WTC11 (cell line): Measurements from ENCODE around the gene HSP90AB1. TPM values are rescaled to one million over a fixed set of nuclear protein-coding genes. Genes with fewer than 3 reads are reported as not detected.

Experiments
- ATAC-seq: fragments of 200-7000 bp; cut with Tn5 transposase; 2 replicates; pipeline ENCODE4 v1.10.0; 2021; ENCODE audit warnings: mild to moderate bottlenecking, moderate library complexity
- CTCF ChIA-PET: fragments of 300-600 bp; sonication (Branson Sonifier 250); formaldehyde crosslinking; loops from one replicate; lab custom pipeline; 2021; ENCODE audit warnings: antibody characterized with exemption; lab: Charles Lee
- POLR2A ChIA-PET: fragments of 350-600 bp; sonication (Branson Sonifier 250); formaldehyde crosslinking; loops from one replicate; lab custom pipeline; 2021; ENCODE audit warnings: antibody characterized with exemption; lab: Charles Lee
- DNase-seq: peaks from one replicate; pipeline ENCODE4 v3.0.0; 2021; ENCODE audit warnings: low spot score
- H3K27ac Mint-ChIP-seq: 2 replicates; pipeline ENCODE4 v1.8.0; 2021; ENCODE audit warnings: mixed read lengths
- H3K27me3 Mint-ChIP-seq: 2 replicates; pipeline ENCODE4 v1.8.0; 2021; ENCODE audit warnings: low read depth, mild to moderate bottlenecking, moderate library complexity, mixed read lengths
- H3K36me3 Mint-ChIP-seq: 2 replicates; pipeline ENCODE4 v1.8.0; 2021; ENCODE audit warnings: mixed read lengths
- H3K4me1 Mint-ChIP-seq: 2 replicates; pipeline ENCODE4 v1.8.0; 2022; ENCODE audit warnings: mixed read lengths
- H3K4me3 Mint-ChIP-seq: 2 replicates; pipeline ENCODE4 v1.8.0; 2021; ENCODE audit warnings: mild to moderate bottlenecking, moderate library complexity, mixed read lengths
- H3K9me3 Mint-ChIP-seq: 2 replicates; pipeline ENCODE4 v1.8.0; 2021; ENCODE audit warnings: mixed read lengths
- AR ChIP-seq: fragments of 250-450 bp; sonication (Bioruptor Pico); IDR thresholded peaks from 2 replicates; pipeline ENCODE4 v1.9.0; 2021; ENCODE audit warnings: mild to moderate bottlenecking
- CDX4 ChIP-seq: fragments of 250-450 bp; sonication (Bioruptor Pico); IDR thresholded peaks from 2 replicates; pipeline ENCODE4 v1.9.0; 2021; ENCODE audit warnings: moderate library complexity, mild to moderate bottlenecking, inconsistent platforms, borderline replicate concordance
- EMX1 ChIP-seq: fragments of 250-450 bp; sonication (Bioruptor Pico); IDR thresholded peaks from 2 replicates; pipeline ENCODE4 v1.8.0; 2021; ENCODE audit warnings: mild to moderate bottlenecking
- FOXJ3 ChIP-seq: sonication (generic); formaldehyde crosslinking; IDR thresholded peaks from 2 replicates; pipeline ENCODE4 v1.9.0; 2021; ENCODE audit warnings: missing genetic modification reagents, mild to moderate bottlenecking, borderline replicate concordance
- GABPB1 ChIP-seq: sonication (generic); formaldehyde crosslinking; IDR thresholded peaks from 2 replicates; pipeline ENCODE4 v1.8.1; 2023; ENCODE audit warnings: mild to moderate bottlenecking, missing genetic modification reagents
- JAZF1 ChIP-seq: fragments of 250-450 bp; sonication (Bioruptor Pico); IDR thresholded peaks from 2 replicates; pipeline ENCODE4 v1.9.0; 2021; ENCODE audit warnings: moderate library complexity, mild to moderate bottlenecking, inconsistent platforms
- MYBL2 ChIP-seq: sonication (generic); formaldehyde crosslinking; IDR thresholded peaks from 2 replicates; pipeline ENCODE4 v1.8.1; 2023; ENCODE audit warnings: mild to moderate bottlenecking, moderate library complexity, missing genetic modification reagents
- NFYB ChIP-seq: sonication (generic); formaldehyde crosslinking; conservative IDR thresholded peaks from 2 replicates; pipeline ENCODE4 v1.8.0; 2022; ENCODE audit warnings: low read depth, missing genetic modification reagents
- PRRX2 ChIP-seq: fragments of 250-450 bp; sonication (Bioruptor Pico); IDR thresholded peaks from 2 replicates; pipeline ENCODE4 v1.8.0; 2021; ENCODE audit warnings: mild to moderate bottlenecking
- SMAD4 ChIP-seq: sonication (generic); formaldehyde crosslinking; IDR thresholded peaks from 2 replicates; pipeline ENCODE4 v1.8.0; 2022; ENCODE audit warnings: mild to moderate bottlenecking, missing genetic modification reagents
- TP53 ChIP-seq: sonication (generic); formaldehyde crosslinking; IDR thresholded peaks from 2 replicates; pipeline ENCODE4 v1.8.1; 2023; ENCODE audit warnings: mild to moderate bottlenecking, missing genetic modification reagents
- total RNA-seq: library from RNA; stranded (reverse); gene quantifications from 3 replicates; pipeline ENCODE4 v1.2.3, GENCODE V29; 2021
- TF ChIP-seq, protein P1 (sequence below): fragments of 250-450 bp; sonication (Bioruptor Pico); IDR thresholded peaks from 2 replicates; pipeline ENCODE4 v1.8.0; 2021; ENCODE audit warnings: mild to moderate bottlenecking
- TF ChIP-seq, protein P2 (sequence below): sonication (generic); formaldehyde crosslinking; IDR thresholded peaks from 2 replicates; pipeline ENCODE4 v1.8.0; 2022; ENCODE audit warnings: mild to moderate bottlenecking, missing genetic modification reagents
- TF ChIP-seq, protein P3 (sequence below): fragments of 250-450 bp; sonication (Bioruptor Pico); conservative IDR thresholded peaks from 2 replicates; pipeline ENCODE4 v1.9.0; 2021; ENCODE audit warnings: mild to moderate bottlenecking
- TF ChIP-seq, protein P4 (sequence below): sonication (generic); formaldehyde crosslinking; IDR thresholded peaks from 2 replicates; pipeline ENCODE4 v1.8.1; 2023; ENCODE audit warnings: mild to moderate bottlenecking, missing genetic modification reagents
- TF ChIP-seq, protein P5 (sequence below): sonication (generic); formaldehyde crosslinking; IDR thresholded peaks from 2 replicates; pipeline ENCODE4 v1.8.1; 2022; ENCODE audit warnings: mild to moderate bottlenecking, moderate library complexity, missing genetic modification reagents

The HSP90AB1 gene
- total RNA-seq, 1 experiment from 2014 or later = 2,171 TPM

DNA sequence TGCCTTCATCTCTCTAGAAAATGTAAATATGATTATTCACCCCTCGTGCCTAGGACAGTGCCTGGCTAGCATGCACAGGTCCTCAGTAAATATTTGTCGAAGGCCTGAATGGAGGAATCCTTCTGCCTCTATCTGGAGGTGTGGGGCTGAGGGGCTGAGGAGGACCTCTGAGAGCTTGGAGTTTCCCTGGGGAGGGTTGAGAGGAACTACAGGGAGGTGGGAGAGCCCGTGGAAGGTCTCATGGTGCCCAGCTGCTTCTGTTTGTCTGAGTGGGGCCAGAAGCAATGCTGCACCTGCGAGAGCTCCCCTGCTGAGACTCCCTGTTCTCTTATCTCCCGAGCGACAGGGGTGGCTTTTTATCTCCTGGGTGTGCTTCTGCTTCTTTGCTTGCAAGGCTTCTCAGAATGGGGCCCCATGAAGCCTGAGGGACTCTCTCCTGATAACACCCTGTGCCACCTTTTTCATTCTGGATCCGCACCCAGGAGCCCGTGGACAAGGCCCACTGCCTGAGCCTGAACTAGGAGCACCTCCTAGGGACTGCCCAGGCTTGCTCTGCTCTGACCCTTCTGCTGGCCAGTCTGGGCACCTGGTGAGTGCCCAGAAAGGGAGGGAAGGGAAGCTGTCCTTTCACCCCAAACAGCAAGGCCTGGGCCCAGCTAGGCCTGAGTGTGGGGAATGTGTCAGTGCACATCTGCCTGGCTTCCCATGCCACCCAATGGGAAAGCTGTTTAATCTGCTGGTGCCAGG is 21.1 kb upstream of the HSP90AB1 start (continued):
- no peak for TF ChIP-seq CDX4 (CRISPR knock-in tag)
- no peak for TF ChIP-seq SMAD4 (CRISPR knock-in tag)

- Mint-ChIP-seq H3K27ac (peak overlapping the region; percentile 72), H3K4me3 (peak overlapping the region; percentile 89)
Observed at GRCh38 chr6:44226368-44227147, 20.3 kb upstream of the HSP90AB1 start.

More at GRCh38 chr6:44226368-44227147, 20.3 kb upstream of the HSP90AB1 start:
- TF ChIP-seq TP53 (CRISPR knock-in tag) (no peak), AR (CRISPR knock-in tag) (no peak), GABPB1 (CRISPR knock-in tag) (no peak), PRRX2 (CRISPR knock-in tag) (no peak), JAZF1 (CRISPR knock-in tag) (no peak), NFYB (CRISPR knock-in tag) (no peak), FOXJ3 (CRISPR knock-in tag) (no peak), EMX1 (CRISPR knock-in tag) (no peak), MYBL2 (CRISPR knock-in tag) (no peak)
- TF ChIP-seq, protein P1, sequence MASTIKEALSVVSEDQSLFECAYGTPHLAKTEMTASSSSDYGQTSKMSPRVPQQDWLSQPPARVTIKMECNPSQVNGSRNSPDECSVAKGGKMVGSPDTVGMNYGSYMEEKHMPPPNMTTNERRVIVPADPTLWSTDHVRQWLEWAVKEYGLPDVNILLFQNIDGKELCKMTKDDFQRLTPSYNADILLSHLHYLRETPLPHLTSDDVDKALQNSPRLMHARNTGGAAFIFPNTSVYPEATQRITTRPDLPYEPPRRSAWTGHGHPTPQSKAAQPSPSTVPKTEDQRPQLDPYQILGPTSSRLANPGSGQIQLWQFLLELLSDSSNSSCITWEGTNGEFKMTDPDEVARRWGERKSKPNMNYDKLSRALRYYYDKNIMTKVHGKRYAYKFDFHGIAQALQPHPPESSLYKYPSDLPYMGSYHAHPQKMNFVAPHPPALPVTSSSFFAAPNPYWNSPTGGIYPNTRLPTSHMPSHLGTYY = no peak
- TF ChIP-seq, protein P2, sequence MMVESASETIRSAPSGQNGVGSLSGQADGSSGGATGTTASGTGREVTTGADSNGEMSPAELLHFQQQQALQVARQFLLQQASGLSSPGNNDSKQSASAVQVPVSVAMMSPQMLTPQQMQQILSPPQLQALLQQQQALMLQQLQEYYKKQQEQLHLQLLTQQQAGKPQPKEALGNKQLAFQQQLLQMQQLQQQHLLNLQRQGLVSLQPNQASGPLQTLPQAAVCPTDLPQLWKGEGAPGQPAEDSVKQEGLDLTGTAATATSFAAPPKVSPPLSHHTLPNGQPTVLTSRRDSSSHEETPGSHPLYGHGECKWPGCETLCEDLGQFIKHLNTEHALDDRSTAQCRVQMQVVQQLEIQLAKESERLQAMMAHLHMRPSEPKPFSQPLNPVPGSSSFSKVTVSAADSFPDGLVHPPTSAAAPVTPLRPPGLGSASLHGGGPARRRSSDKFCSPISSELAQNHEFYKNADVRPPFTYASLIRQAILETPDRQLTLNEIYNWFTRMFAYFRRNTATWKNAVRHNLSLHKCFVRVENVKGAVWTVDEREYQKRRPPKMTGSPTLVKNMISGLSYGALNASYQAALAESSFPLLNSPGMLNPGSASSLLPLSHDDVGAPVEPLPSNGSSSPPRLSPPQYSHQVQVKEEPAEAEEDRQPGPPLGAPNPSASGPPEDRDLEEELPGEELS = no peak
- TF ChIP-seq, protein P3, sequence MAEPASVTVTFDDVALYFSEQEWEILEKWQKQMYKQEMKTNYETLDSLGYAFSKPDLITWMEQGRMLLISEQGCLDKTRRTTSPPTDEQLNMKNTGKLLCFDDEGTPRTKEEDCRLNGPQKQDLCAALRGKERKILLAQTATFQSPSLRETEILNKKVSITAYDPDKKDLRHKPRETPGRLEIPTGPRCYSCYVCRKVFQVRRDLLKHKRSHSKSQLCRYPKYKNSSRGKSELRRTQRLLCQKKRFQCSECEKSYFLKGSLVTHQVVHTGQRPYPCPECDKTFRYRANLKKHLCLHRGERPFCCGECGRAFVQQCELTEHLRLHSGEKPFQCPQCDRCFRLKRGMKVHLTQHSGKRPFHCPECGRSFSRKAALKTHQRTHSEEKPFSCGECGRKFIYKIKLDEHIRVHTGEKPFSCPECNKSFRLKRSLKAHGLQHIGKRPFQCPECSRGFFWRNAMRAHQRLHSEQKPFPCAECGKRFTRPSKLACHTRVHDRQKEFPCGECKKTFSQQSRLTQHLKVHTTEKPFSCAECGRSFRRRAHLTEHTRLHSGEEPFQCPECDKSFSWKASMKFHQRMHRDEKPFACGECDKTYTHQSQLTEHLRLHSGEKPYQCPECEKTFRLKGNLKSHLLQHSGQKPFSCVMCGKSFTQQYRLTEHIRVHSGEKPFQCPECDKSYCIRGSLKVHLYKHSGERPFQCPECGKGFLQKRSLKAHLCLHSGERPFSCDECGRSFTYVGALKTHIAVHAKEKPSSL (CRISPR knock-in tag) = no peak
- TF ChIP-seq, protein P4, sequence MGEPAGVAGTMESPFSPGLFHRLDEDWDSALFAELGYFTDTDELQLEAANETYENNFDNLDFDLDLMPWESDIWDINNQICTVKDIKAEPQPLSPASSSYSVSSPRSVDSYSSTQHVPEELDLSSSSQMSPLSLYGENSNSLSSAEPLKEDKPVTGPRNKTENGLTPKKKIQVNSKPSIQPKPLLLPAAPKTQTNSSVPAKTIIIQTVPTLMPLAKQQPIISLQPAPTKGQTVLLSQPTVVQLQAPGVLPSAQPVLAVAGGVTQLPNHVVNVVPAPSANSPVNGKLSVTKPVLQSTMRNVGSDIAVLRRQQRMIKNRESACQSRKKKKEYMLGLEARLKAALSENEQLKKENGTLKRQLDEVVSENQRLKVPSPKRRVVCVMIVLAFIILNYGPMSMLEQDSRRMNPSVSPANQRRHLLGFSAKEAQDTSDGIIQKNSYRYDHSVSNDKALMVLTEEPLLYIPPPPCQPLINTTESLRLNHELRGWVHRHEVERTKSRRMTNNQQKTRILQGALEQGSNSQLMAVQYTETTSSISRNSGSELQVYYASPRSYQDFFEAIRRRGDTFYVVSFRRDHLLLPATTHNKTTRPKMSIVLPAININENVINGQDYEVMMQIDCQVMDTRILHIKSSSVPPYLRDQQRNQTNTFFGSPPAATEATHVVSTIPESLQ (CRISPR knock-in tag) = no peak
- TF ChIP-seq, protein P5, sequence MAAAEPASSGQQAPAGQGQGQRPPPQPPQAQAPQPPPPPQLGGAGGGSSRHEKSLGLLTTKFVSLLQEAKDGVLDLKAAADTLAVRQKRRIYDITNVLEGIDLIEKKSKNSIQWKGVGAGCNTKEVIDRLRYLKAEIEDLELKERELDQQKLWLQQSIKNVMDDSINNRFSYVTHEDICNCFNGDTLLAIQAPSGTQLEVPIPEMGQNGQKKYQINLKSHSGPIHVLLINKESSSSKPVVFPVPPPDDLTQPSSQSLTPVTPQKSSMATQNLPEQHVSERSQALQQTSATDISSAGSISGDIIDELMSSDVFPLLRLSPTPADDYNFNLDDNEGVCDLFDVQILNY (CRISPR knock-in tag) = no peak
- no peak for DNase-seq
- no peaks in the 10 kb centered on the region for H3K27me3 Mint-ChIP-seq
- ATAC-seq = no peak
- peaks cover 34% of the 10 kb centered on the region for H3K36me3 Mint-ChIP-seq
- ChIA-PET POLR2A (interaction anchor here (1.9 kb wide), 1 partner anchor 20 kb away, joined by 9 read pairs; the partner anchor contains the start of gene HSP90AB1), CTCF (interaction anchor here (0.9 to 10.7 kb wide), 9 partner anchors 9 to 164 kb away, joined by 3 to 174 read pairs (median 6); partner anchors contain the start of gene HSP90AB1)
- H3K4me1 Mint-ChIP-seq = peaks cover 44% of the 10 kb centered on the region
- no peaks in the 10 kb centered on the region for H3K9me3 Mint-ChIP-seq
